LNCaP clone FGC (cell line): ENCODE measurements around the gene SLC16A5.
"Not testable (repeated sequence)": the region's sequence is repeated elsewhere in the genome, so short reads cannot be mapped to it uniquely, and the experiment has no call there.

ENCODE experiments used
- DNase-seq: peaks from one replicate; pipeline ENCODE4 v3.0.0-alpha.2; 2011; ENCODE audit warnings: low read depth
- H3K4me3 ChIP-seq: 2 replicates; pipeline ENCODE4 v1.5.1; 2011; ENCODE audit warnings: mild to moderate bottlenecking, low read depth, low read length, control low read depth
- TF ChIP-seq, protein P1 (sequence below): IDR thresholded peaks from 2 replicates; pipeline ENCODE4 v1.5.1; 2012; ENCODE audit warnings: mild to moderate bottlenecking; ENCODE audit not compliant: control insufficient read depth, insufficient read depth; ENCODE audit errors: extremely low read depth

Gene SLC16A5

GRCh38 chr17:75064867-75065561 is 22.7 kb upstream of the SLC16A5 start:
- H3K4me3 ChIP-seq: no peak overlapping the region
- no peak for DNase-seq
- TF ChIP-seq, protein P1, sequence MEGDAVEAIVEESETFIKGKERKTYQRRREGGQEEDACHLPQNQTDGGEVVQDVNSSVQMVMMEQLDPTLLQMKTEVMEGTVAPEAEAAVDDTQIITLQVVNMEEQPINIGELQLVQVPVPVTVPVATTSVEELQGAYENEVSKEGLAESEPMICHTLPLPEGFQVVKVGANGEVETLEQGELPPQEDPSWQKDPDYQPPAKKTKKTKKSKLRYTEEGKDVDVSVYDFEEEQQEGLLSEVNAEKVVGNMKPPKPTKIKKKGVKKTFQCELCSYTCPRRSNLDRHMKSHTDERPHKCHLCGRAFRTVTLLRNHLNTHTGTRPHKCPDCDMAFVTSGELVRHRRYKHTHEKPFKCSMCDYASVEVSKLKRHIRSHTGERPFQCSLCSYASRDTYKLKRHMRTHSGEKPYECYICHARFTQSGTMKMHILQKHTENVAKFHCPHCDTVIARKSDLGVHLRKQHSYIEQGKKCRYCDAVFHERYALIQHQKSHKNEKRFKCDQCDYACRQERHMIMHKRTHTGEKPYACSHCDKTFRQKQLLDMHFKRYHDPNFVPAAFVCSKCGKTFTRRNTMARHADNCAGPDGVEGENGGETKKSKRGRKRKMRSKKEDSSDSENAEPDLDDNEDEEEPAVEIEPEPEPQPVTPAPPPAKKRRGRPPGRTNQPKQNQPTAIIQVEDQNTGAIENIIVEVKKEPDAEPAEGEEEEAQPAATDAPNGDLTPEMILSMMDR: no peak

DNA sequence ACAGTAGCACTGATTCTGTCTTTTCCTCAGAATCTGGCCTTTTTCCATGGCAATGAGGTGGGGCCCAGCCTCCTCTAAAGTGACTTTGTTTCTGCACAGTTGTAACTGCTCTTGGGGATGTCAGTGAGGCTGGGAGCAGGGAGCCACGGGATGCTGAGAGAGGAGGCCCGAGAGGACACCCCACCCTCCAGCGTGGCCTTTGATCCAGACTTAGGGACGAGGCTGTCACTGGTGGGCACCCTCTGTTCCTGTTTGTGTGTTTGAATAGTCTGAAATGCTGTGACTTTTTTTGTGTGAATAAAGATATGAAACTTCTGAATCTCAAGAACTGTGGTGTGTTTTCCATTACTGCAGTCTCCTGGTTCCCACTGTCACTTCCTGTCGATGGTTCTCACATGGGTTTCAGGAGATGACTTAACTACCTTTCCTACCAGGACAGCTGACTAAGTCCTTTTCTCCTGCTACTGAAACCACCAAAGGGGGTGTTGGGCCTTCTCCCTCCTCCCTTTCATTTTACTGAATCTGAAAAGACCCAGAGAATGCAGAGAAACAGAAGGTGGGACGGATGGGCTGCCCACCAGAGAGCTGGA is 22.1 kb upstream of the SLC16A5 start:
- no peak for DNase-seq
- TF ChIP-seq, protein P1: no peak
- no peak overlapping the region for H3K4me3 ChIP-seq

- TF ChIP-seq, protein P1: no peak
- no peak overlapping the region for H3K4me3 ChIP-seq
- no peak for DNase-seq
Measured at GRCh38 chr17:75067856-75068255, 19.9 kb upstream of the SLC16A5 start.

DNA sequence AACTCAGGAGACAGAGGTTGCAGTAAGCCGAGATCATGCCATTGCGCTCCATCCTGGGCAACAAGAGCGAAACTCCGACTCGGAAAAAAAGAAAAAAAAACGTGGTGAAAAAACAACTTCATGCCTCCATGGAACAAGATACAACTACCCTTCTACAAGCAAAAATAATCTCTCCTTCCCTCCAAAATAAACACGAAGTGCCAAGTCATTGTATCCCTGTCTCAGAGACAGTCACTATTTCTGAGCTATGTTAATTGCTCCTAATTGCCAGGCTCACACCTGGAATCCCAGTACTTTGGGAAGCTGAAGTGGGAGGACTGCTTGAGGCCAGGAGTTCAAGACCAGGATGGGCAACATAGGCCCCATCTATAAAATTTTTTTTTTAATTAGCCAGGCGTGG is 19.0 kb upstream of the SLC16A5 start:
- H3K4me3 ChIP-seq: no peak overlapping the region
- TF ChIP-seq, protein P1: no peak
- DNase-seq: no peak

- no peak for DNase-seq
- TF ChIP-seq, protein P1: peak; percentile 41
- H3K4me3 ChIP-seq: no peak overlapping the region
Measured at GRCh38 chr17:75069783-75070182, 18.0 kb upstream of the SLC16A5 start.

GRCh38 chr17:75071478-75072271 is 16.1 kb upstream of the SLC16A5 start:
- not testable (repeated sequence) for DNase-seq, H3K4me3 ChIP-seq

- not testable (repeated sequence) for DNase-seq, H3K4me3 ChIP-seq
Measured at GRCh38 chr17:75072909-75073308, 14.8 kb upstream of the SLC16A5 start.
